GM18951 (cell line): ENCODE results near the gene MIPOL1.

Experiments used
- POLR2A ChIP-seq: IDR thresholded peaks from 4 replicates; pipeline ENCODE4 v1.6.1; 2011; ENCODE audit warnings: mild to moderate bottlenecking; ENCODE audit not compliant: insufficient read length, insufficient read depth; ENCODE audit errors: extremely low read depth
- in situ Hi-C: fragments of 300-500 bp; cut with MboI; formaldehyde crosslinking; loops from one replicate; pipeline ENCODE4 v1.12.0; 2022; ENCODE audit warnings: low sequenced_read_pairs, mixed read lengths, inconsistent platforms; ENCODE audit not compliant: unreplicated experiment

Gene MIPOL1

GRCh38 chr14:37566811-37567371, 369.2 kb downstream of the MIPOL1 start:
- TF ChIP-seq POLR2A = no peak
- in situ Hi-C loops = no loop called here

- TF ChIP-seq POLR2A = no peak
Observed at GRCh38 chr14:37569729-37570128, 372.0 kb downstream of the MIPOL1 start.

GRCh38 chr14:37571391-37571790, 373.7 kb downstream of the MIPOL1 start:
- no peak for TF ChIP-seq POLR2A
- in situ Hi-C loops = no loop called here

More at GRCh38 chr14:37569729-37570128, 372.0 kb downstream of the MIPOL1 start:
- in situ Hi-C loops = no loop called here

GRCh38 chr14:37573356-37573755, 375.6 kb downstream of the MIPOL1 start:
- in situ Hi-C loops = no loop called here

GRCh38 chr14:37579274-37579673, 381.5 kb downstream of the MIPOL1 start:
- in situ Hi-C loops = no loop called here
- TF ChIP-seq POLR2A = no peak

More at GRCh38 chr14:37573356-37573755, 375.6 kb downstream of the MIPOL1 start:
- no peak for TF ChIP-seq POLR2A

- no peak for TF ChIP-seq POLR2A
- in situ Hi-C loops = no loop called here
Observed at GRCh38 chr14:37580146-37580545, 382.4 kb downstream of the MIPOL1 start.

GRCh38 chr14:37583358-37584210, 385.8 kb downstream of the MIPOL1 start:
- in situ Hi-C loops = no loop called here
- TF ChIP-seq POLR2A = no peak

GRCh38 chr14:37584211-37585100, 386.7 kb downstream of the MIPOL1 start:
- in situ Hi-C loops = no loop called here
- TF ChIP-seq POLR2A = no peak

GRCh38 chr14:37585101-37585511, 387.4 kb downstream of the MIPOL1 start:
- in situ Hi-C loops = no loop called here

GRCh38 chr14:37585971-37586796, 388.4 kb downstream of the MIPOL1 start:
- in situ Hi-C loops = no loop called here
- no peak for TF ChIP-seq POLR2A

More at GRCh38 chr14:37585101-37585511, 387.4 kb downstream of the MIPOL1 start:
- TF ChIP-seq POLR2A = no peak

GRCh38 chr14:37586797-37587130, 389.0 kb downstream of the MIPOL1 start:
- TF ChIP-seq POLR2A = no peak
- in situ Hi-C loops = no loop called here

GRCh38 chr14:37587131-37587803, 389.5 kb downstream of the MIPOL1 start:
- TF ChIP-seq POLR2A = no peak
- in situ Hi-C loops = no loop called here
